ENCODE results near the gene RETREG1.

DNA sequence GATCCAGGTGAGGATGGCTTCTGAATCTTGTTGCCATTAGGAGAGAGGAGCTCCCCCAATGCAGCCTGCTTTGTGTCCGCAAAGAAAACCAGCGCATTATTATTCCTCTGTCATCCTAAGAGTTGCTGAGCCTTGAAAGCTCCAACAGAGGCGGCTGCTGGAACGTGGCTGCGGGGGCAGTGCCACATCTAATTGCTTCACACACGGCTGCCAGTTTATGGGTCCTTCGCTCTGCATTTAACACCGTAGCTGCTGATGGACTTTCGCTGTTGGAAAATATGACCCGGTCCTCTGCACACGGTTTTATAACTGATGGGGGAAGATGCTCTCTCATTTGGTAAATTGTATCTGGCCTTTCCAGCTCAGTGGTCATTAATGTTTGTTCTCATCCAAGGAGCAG lies 189.2 kb downstream of the RETREG1 start:
- TF ChIP-seq, protein P1, sequence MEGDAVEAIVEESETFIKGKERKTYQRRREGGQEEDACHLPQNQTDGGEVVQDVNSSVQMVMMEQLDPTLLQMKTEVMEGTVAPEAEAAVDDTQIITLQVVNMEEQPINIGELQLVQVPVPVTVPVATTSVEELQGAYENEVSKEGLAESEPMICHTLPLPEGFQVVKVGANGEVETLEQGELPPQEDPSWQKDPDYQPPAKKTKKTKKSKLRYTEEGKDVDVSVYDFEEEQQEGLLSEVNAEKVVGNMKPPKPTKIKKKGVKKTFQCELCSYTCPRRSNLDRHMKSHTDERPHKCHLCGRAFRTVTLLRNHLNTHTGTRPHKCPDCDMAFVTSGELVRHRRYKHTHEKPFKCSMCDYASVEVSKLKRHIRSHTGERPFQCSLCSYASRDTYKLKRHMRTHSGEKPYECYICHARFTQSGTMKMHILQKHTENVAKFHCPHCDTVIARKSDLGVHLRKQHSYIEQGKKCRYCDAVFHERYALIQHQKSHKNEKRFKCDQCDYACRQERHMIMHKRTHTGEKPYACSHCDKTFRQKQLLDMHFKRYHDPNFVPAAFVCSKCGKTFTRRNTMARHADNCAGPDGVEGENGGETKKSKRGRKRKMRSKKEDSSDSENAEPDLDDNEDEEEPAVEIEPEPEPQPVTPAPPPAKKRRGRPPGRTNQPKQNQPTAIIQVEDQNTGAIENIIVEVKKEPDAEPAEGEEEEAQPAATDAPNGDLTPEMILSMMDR (tag by site-specific recombination; IDR thresholded peaks at IDR 0.05), result no peak
- no peak for TF ChIP-seq SP7 (tag by site-specific recombination; IDR thresholded peaks at IDR 0.05)
- TF ChIP-seq ZBTB7A (tag by site-specific recombination; IDR thresholded peaks at IDR 0.05; ENCODE audit: low read depth), result no peak
- TF ChIP-seq MEIS1 (CRISPR knock-in tag; IDR thresholded peaks at IDR 0.05; ENCODE audit: borderline replicate concordance), result no peak
- no peak for TF ChIP-seq ZNF530 (tag by site-specific recombination; IDR thresholded peaks at IDR 0.05; ENCODE audit: low read depth)
- TF ChIP-seq, protein P2, sequence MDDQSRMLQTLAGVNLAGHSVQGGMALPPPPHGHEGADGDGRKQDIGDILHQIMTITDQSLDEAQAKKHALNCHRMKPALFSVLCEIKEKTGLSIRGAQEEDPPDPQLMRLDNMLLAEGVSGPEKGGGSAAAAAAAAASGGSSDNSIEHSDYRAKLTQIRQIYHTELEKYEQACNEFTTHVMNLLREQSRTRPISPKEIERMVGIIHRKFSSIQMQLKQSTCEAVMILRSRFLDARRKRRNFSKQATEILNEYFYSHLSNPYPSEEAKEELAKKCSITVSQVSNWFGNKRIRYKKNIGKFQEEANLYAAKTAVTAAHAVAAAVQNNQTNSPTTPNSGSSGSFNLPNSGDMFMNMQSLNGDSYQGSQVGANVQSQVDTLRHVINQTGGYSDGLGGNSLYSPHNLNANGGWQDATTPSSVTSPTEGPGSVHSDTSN (CRISPR knock-in tag; IDR thresholded peaks at IDR 0.05), result no peak
